Pancreas (tissue), 10 donors: Measurements from ENCODE around the gene SPACA6. TPM values are rescaled to one million over a fixed set of nuclear protein-coding genes. Genes with fewer than 3 reads are reported as not detected.

ENCODE experiments used
- ATAC-seq, 4 donors: fragments of 200-7000 bp; cut with Tn5 transposase; one replicate each; pipeline versions ENCODE4 v1.8.0 to v1.9.1; 2020; ENCODE audit warnings: mild to moderate bottlenecking in 4 of 4, moderate library complexity in 4 of 4
- DNase-seq, 6 donors: peaks; one replicate each; pipeline ENCODE4 v3.0.0-alpha.2; 2020
- FAIRE-seq: peaks from 2 replicates; lab custom pipeline; 2012; peaks lifted over from hg19 to GRCh38; lab: Jason Lieb, UNC
- H3K27ac ChIP-seq, 4 donors: fragments of 200-600 bp; sonication (generic); 1 replicate in 3 of 4; 2 replicates in 1 of 4; pipeline versions ENCODE4 v1.5.0 to v1.8.0; 2020
- H3K27me3 ChIP-seq, 4 donors: fragments of 200-600 bp; one replicate each; pipeline ENCODE4 v1.8.0; 2021
- H3K36me3 ChIP-seq, 3 donors: fragments of 200-600 bp; sonication (generic) in 1 of 3; one replicate each; pipeline versions ENCODE4 v1.5.0 to v1.8.0; 2020 to 2021
- H3K4me1 ChIP-seq, 3 donors: fragments of 200-600 bp; one replicate each; pipeline ENCODE4 v1.8.0; 2021
- H3K4me3 ChIP-seq, 4 donors: fragments of 200-600 bp; sonication (generic) in 2 of 4; one replicate each; pipeline versions ENCODE4 v1.5.0 to v1.8.0; 2020 to 2021
- H3K9me3 ChIP-seq, 4 donors: fragments of 200-600 bp; one replicate each; pipeline ENCODE4 v1.8.0; 2021
- CTCF ChIP-seq, 4 donors: fragments of 200-600 bp; sonication (generic) in 3 of 4; IDR thresholded peaks; one replicate each; pipeline versions ENCODE4 v1.5.0 to v1.8.0; 2021; ENCODE audit warnings: antibody characterized with exemption in 4 of 4
- WGBS, 2 donors: extraction: QIAGEN DNeasy Blood & Tissue Kit; methylation state at CpG; one replicate each; pipeline ENCODE4 v1.1.7; 2013; 5-methylcytosine and 5-hydroxymethylcytosine counted together
- intact Hi-C, 3 donors: fragments of 100-400 bp; cut with DNase I; formaldehyde crosslinking; loops; one replicate each; pipeline versions ENCODE4 v1.11.1 to v1.14.2; 2022
- polyA plus RNA-seq, 2 donors: library from polyadenylated mRNA; stranded (reverse); fragments of 200-250 nt; gene quantifications; one replicate each; pipeline ENCODE4 v1.2.3, GENCODE V29; 2013
- total RNA-seq, 6 donors: library from RNA; stranded (reverse); fragmentation: NEBNext Ultra II Directional in 4 of 6; extraction: Animal tissue kit (Norgen Biotek cat#: 25700) in 4 of 6; gene quantifications; one replicate each; pipeline versions ENCODE4 v1.2.1 to v1.2.4, GENCODE V29; 2021 to 2023
- donor health status: healthy with polysubstance abuse.
- donor health status: DM: no; HTN: no; CAD: no; lungs with moderate emphysema.
- donor health status: DM: no; HTN: no; CAD: no.
- donor health status: control.
- donor health status: control.
- donor health status: Bipolar disorder and iron deficiency.
- donor health status: DM: yes; HTN: yes; CAD: no.
- donor health status: DM: no; HTN: no; CAD: no.
- donor health status: DM: no; HTN: no; CAD: no.
- donor health status: DM: yes; HTN: yes; CAD: no.

SPACA6 gene
- total and polyA plus RNA-seq, 8 donors: 3.8 to 29.4 (median 7.5) TPM

GRCh38 chr19:51652266-51652665 is 40.9 kb upstream of the SPACA6 start:
- no peaks in the 10 kb centered on the region for H3K4me1 ChIP-seq
- H3K4me3 ChIP-seq: no peak overlapping the region
- no peak for DNase-seq
- no peaks in the 10 kb centered on the region for H3K36me3 ChIP-seq
- H3K27me3 ChIP-seq: no peaks in the 10 kb centered on the region
- no peaks in the 10 kb centered on the region for H3K9me3 ChIP-seq
- no peak overlapping the region for H3K27ac ChIP-seq
- WGBS, 2 donors: 45 to 56% methylated on average over 4 of the region's 4 CpGs
- intact Hi-C loops: loop anchor here in 2 of 3 donors (10.0 kb wide), 1 partner anchor 177 kb away; the partner anchor contains the start of gene CEACAM18 (in 2 of the 2)
- no peak for FAIRE-seq
- TF ChIP-seq CTCF (IDR thresholded peaks at IDR 0.05): no peak
- peak in 1 of 4 donors; percentile 43 for ATAC-seq

GRCh38 chr19:51653162-51653561 is 40.0 kb upstream of the SPACA6 start:
- FAIRE-seq (no peak), ATAC-seq (no peak), DNase-seq (no peak)
- intact Hi-C loops: loop anchor here in 2 of 3 donors (10.0 kb wide), 1 partner anchor 178 kb away; the partner anchor contains the start of gene CEACAM18 (in 2 of the 2)
- Histone ChIP-seq H3K27ac (no peak overlapping the region), H3K36me3 (no peaks in the 10 kb centered on the region), H3K4me1 (no peaks in the 10 kb centered on the region), H3K27me3 (no peaks in the 10 kb centered on the region), H3K4me3 (no peak overlapping the region), H3K9me3 (no peaks in the 10 kb centered on the region)
- 31 to 52% methylated on average over 2 of the region's 2 CpGs for WGBS, 2 donors
- no peak for TF ChIP-seq CTCF (IDR thresholded peaks at IDR 0.05)

- no peak for FAIRE-seq
- Histone ChIP-seq H3K9me3 (no peaks in the 10 kb centered on the region), H3K27ac (no peak overlapping the region), H3K36me3 (no peaks in the 10 kb centered on the region), H3K4me1 (no peaks in the 10 kb centered on the region), H3K27me3 (no peaks in the 10 kb centered on the region), H3K4me3 (no peak overlapping the region)
- ATAC-seq: no peak
- intact Hi-C loops: loop anchor here in 2 of 3 donors (10.0 kb wide), 1 partner anchor 180 kb away; the partner anchor contains the start of gene CEACAM18 (in 2 of the 2)
- 40 to 55% methylated on average over 4 of the region's 4 CpGs for WGBS, 2 donors
- DNase-seq: no peak
- no peak for TF ChIP-seq CTCF (IDR thresholded peaks at IDR 0.05)
Observed at GRCh38 chr19:51654783-51655182, 38.3 kb upstream of the SPACA6 start.

- intact Hi-C loops: no loop called here
- ATAC-seq: peak in 3 of 4 donors; percentile 62 to 86 (median 79)
- Histone ChIP-seq H3K27me3 (peaks cover 0 to 18% (median 3%) of the 10 kb centered on the region in 4 donors), H3K27ac (no peak overlapping the region), H3K9me3 (no peaks in the 10 kb centered on the region), H3K36me3 (no peaks in the 10 kb centered on the region), H3K4me1 (no peaks in the 10 kb centered on the region), H3K4me3 (no peak overlapping the region)
- peak in 2 of 4 donors; percentile 26 to 41 for TF ChIP-seq CTCF (IDR thresholded peaks at IDR 0.05)
- peak in 5 of 6 donors; percentile 19 to 78 (median 60) for DNase-seq
- FAIRE-seq: peak; percentile 43
- WGBS, 2 donors: 11 to 15% methylated on average over 8 to 10 of the region's 10 CpGs
Observed at GRCh38 chr19:51660975-51661600, 32.0 kb upstream of the SPACA6 start.

GRCh38 chr19:51663650-51664049 is 29.5 kb upstream of the SPACA6 start:
- intact Hi-C loops: no loop called here
- FAIRE-seq (no peak), DNase-seq (no peak), ATAC-seq (no peak)
- Histone ChIP-seq H3K4me1 (no peaks in the 10 kb centered on the region), H3K27ac (no peak overlapping the region), H3K4me3 (no peak overlapping the region), H3K36me3 (no peaks in the 10 kb centered on the region), H3K27me3 (peaks cover 0 to 18% (median 3%) of the 10 kb centered on the region in 4 donors), H3K9me3 (no peaks in the 10 kb centered on the region)
- no peak for TF ChIP-seq CTCF (IDR thresholded peaks at IDR 0.05)
- 39 to 44% methylated on average over 3 of the region's 3 CpGs for WGBS, 2 donors
